ENCODE results near the gene SEC63.
"Not testable (repeated sequence)": the region's sequence is repeated elsewhere in the genome, so short reads cannot be mapped to it uniquely, and the experiment has no call there.

Gene SEC63

GRCh38 chr6:107957909-107958688 lies at the start of gene SEC63:
Gene SEC63, minus strand, starts transcription at chr6:107958208. Its CDS starts 199 bp downstream, at chr6:107958009.
- in situ Hi-C loops (cut with HindIII; ENCODE audit: low sequenced_read_pairs), result no loop called here

- in situ Hi-C loops (cut with HindIII; ENCODE audit: low sequenced_read_pairs), result no loop called here
Measured at GRCh38 chr6:108005961-108006360, 48.0 kb upstream of the SEC63 start.

GRCh38 chr6:108004861-108005260 lies 46.9 kb upstream of the SEC63 start:
- in situ Hi-C loops (cut with HindIII; ENCODE audit: low sequenced_read_pairs), result no loop called here

GRCh38 chr6:108002365-108003221 lies 44.6 kb upstream of the SEC63 start:
- in situ Hi-C loops (cut with HindIII; ENCODE audit: low sequenced_read_pairs), result no loop called here

GRCh38 chr6:108001696-108002231 lies 43.8 kb upstream of the SEC63 start:
- in situ Hi-C loops (cut with HindIII; ENCODE audit: low sequenced_read_pairs), result no loop called here

GRCh38 chr6:108000259-108000658 lies 42.3 kb upstream of the SEC63 start:
- in situ Hi-C loops (cut with HindIII; ENCODE audit: low sequenced_read_pairs), result not testable (repeated sequence)

GRCh38 chr6:107999341-107999740 lies 41.3 kb upstream of the SEC63 start:
- in situ Hi-C loops (cut with HindIII; ENCODE audit: low sequenced_read_pairs), result loop anchor here (5.0 kb wide), 1 partner anchor 53 kb away; no protein-coding TSS in a partner anchor

- in situ Hi-C loops (cut with HindIII; ENCODE audit: low sequenced_read_pairs), result no loop called here
Measured at GRCh38 chr6:107991772-107992550, 34.0 kb upstream of the SEC63 start.

GRCh38 chr6:107991061-107991460 lies 33.1 kb upstream of the SEC63 start:
- in situ Hi-C loops (cut with HindIII; ENCODE audit: low sequenced_read_pairs), result no loop called here

- in situ Hi-C loops (cut with HindIII; ENCODE audit: low sequenced_read_pairs), result not testable (repeated sequence)
Measured at GRCh38 chr6:107990587-107990986, 32.6 kb upstream of the SEC63 start.

GRCh38 chr6:107989166-107990094 lies 31.4 kb upstream of the SEC63 start:
- in situ Hi-C loops (cut with HindIII; ENCODE audit: low sequenced_read_pairs), result no loop called here

- in situ Hi-C loops (cut with HindIII; ENCODE audit: low sequenced_read_pairs), result no loop called here
Measured at GRCh38 chr6:107988570-107988969, 30.6 kb upstream of the SEC63 start.

- in situ Hi-C loops (cut with HindIII; ENCODE audit: low sequenced_read_pairs), result no loop called here
Measured at GRCh38 chr6:107987805-107988204, 29.8 kb upstream of the SEC63 start.

- in situ Hi-C loops (cut with HindIII; ENCODE audit: low sequenced_read_pairs), result no loop called here
Measured at GRCh38 chr6:107985701-107986100, 27.7 kb upstream of the SEC63 start.

GRCh38 chr6:107983811-107984210 lies 25.8 kb upstream of the SEC63 start:
- in situ Hi-C loops (cut with HindIII; ENCODE audit: low sequenced_read_pairs), result no loop called here

GRCh38 chr6:107982486-107982885 lies 24.5 kb upstream of the SEC63 start:
- in situ Hi-C loops (cut with HindIII; ENCODE audit: low sequenced_read_pairs), result no loop called here

GRCh38 chr6:107981695-107982094 lies 23.7 kb upstream of the SEC63 start:
- in situ Hi-C loops (cut with HindIII; ENCODE audit: low sequenced_read_pairs), result no loop called here

- in situ Hi-C loops (cut with HindIII; ENCODE audit: low sequenced_read_pairs), result no loop called here
Measured at GRCh38 chr6:107977283-107977682, 19.3 kb upstream of the SEC63 start.

GRCh38 chr6:107976155-107976783 lies 18.3 kb upstream of the SEC63 start:
- in situ Hi-C loops (cut with HindIII; ENCODE audit: low sequenced_read_pairs), result no loop called here

Measured in endothelial cell of hepatic sinusoid (primary cell).